BLaER1 treated with 17β-estradiol and CSF1 and Interleukin-3, amounts not matched to agents 10 nM and 100 nM (cell line): ENCODE measurements around the gene DYNLRB1.

ENCODE experiments used
- H3K27ac ChIP-seq, 11 experiments: shearing (Covaris generic); formaldehyde crosslinking; 2 replicates each; pipeline ENCODE4 v1.8.1; 2022
- H3K27me3 ChIP-seq, 11 experiments: shearing (Covaris generic); formaldehyde crosslinking; 2 replicates each; pipeline ENCODE4 v1.8.1; 2022
- H3K36me3 ChIP-seq, 11 experiments: shearing (Covaris generic); formaldehyde crosslinking; 2 replicates each; pipeline ENCODE4 v1.8.1; 2022
- H3K4me1 ChIP-seq, 10 experiments: shearing (Covaris generic); formaldehyde crosslinking; 2 replicates each; pipeline ENCODE4 v1.8.1; 2022
- H3K4me2 ChIP-seq, 11 experiments: shearing (Covaris generic); formaldehyde crosslinking; 2 replicates each; pipeline ENCODE4 v1.8.1; 2022
- H3K4me3 ChIP-seq, 10 experiments: shearing (Covaris generic); formaldehyde crosslinking; 2 replicates each; pipeline ENCODE4 v1.8.1; 2022
- H3K9ac ChIP-seq, 11 experiments: shearing (Covaris generic); formaldehyde crosslinking; 2 replicates each; pipeline ENCODE4 v1.8.1; 2022
- H3K9me3 ChIP-seq, 11 experiments: shearing (Covaris generic); formaldehyde crosslinking; replicated peaks in 1 of 11; 2 replicates each; pipeline ENCODE4 v1.8.1; 2022
- H4K20me1 ChIP-seq, 11 experiments: shearing (Covaris generic); formaldehyde crosslinking; 2 replicates each; pipeline ENCODE4 v1.8.1; 2022
- Cebpa-rat ChIP-seq, 11 experiments: shearing (Covaris generic); IDR thresholded peaks; 2 replicates each; pipeline ENCODE4 v1.8.1; 2022

DYNLRB1 gene

GRCh38 chr20:34535301-34535840 lies 19.1 kb downstream of the DYNLRB1 start:
- Histone ChIP-seq H3K27me3 (no peaks in the 10 kb centered on the region), H3K4me2 (no peak overlapping the region), H4K20me1 (peaks cover 3 to 98% (median 58%) of the 10 kb centered on the region in 11 experiments; a peak in 19 of 22 replicates), H3K36me3 (peaks cover 90 to 100% (median 97%) of the 10 kb centered on the region in 11 experiments), H3K9me3 (no peaks in the 10 kb centered on the region), H3K4me1 (peaks cover 0 to 8% (median 0%) of the 10 kb centered on the region in 10 experiments; a peak in 1 of 20 replicates), H3K9ac (0 out of 22 replicates have a peak overlapping the region, but pooled peaks of 1 of the 11 experiments have one; percentile 11), H3K27ac (no peak overlapping the region), H3K4me3 (no peak overlapping the region)
- TF ChIP-seq Cebpa-rat (IDR thresholded peaks at IDR 0.05) = no peak

GRCh38 chr20:34535857-34536256 lies 19.6 kb downstream of the DYNLRB1 start:
- no peak overlapping the region for H3K27ac ChIP-seq
- H3K36me3 ChIP-seq = peaks cover 90 to 100% (median 97%) of the 10 kb centered on the region in 11 experiments
- no peak for TF ChIP-seq Cebpa-rat (IDR thresholded peaks at IDR 0.05)
- H3K27me3 ChIP-seq = no peaks in the 10 kb centered on the region
- H3K4me1 ChIP-seq = peaks cover 0 to 8% (median 0%) of the 10 kb centered on the region in 10 experiments; a peak in 1 of 20 replicates
- H4K20me1 ChIP-seq = peaks cover 3 to 96% (median 54%) of the 10 kb centered on the region in 11 experiments; a peak in 19 of 22 replicates
- no peak overlapping the region for H3K9ac ChIP-seq
- no peaks in the 10 kb centered on the region for H3K9me3 ChIP-seq
- H3K4me3 ChIP-seq = no peak overlapping the region
- no peak overlapping the region for H3K4me2 ChIP-seq

GRCh38 chr20:34536798-34537394 lies 20.7 kb downstream of the DYNLRB1 start:
- peaks cover 3 to 90% (median 45%) of the 10 kb centered on the region in 11 experiments; a peak in 19 of 22 replicates for H4K20me1 ChIP-seq

GRCh38 chr20:34537651-34538050 lies 21.4 kb downstream of the DYNLRB1 start:
- TF ChIP-seq Cebpa-rat (IDR thresholded peaks at IDR 0.05) = no peak
- Histone ChIP-seq H3K4me1 (peaks cover 0 to 13% (median 2%) of the 10 kb centered on the region in 10 experiments; a peak in 4 of 20 replicates), H3K9ac (no peak overlapping the region), H4K20me1 (peaks cover 3 to 82% (median 40%) of the 10 kb centered on the region in 11 experiments; a peak in 18 of 22 replicates), H3K9me3 (no peaks in the 10 kb centered on the region), H3K27ac (no peak overlapping the region), H3K4me2 (no peak overlapping the region), H3K27me3 (no peaks in the 10 kb centered on the region), H3K4me3 (no peak overlapping the region), H3K36me3 (peaks cover 89 to 100% (median 94%) of the 10 kb centered on the region in 11 experiments)

More at GRCh38 chr20:34536798-34537394, 20.7 kb downstream of the DYNLRB1 start:
- H3K27ac ChIP-seq = no peak overlapping the region
- H3K9ac ChIP-seq = no peak overlapping the region
- no peaks in the 10 kb centered on the region for H3K27me3 ChIP-seq
- no peak overlapping the region for H3K4me3 ChIP-seq
- no peak for TF ChIP-seq Cebpa-rat (IDR thresholded peaks at IDR 0.05)
- H3K36me3 ChIP-seq = peaks cover 89 to 100% (median 97%) of the 10 kb centered on the region in 11 experiments
- no peak overlapping the region for H3K4me2 ChIP-seq
- H3K4me1 ChIP-seq = peaks cover 0 to 13% (median 2%) of the 10 kb centered on the region in 10 experiments; a peak in 4 of 20 replicates
- no peaks in the 10 kb centered on the region for H3K9me3 ChIP-seq

GRCh38 chr20:34538671-34539123 lies 22.5 kb downstream of the DYNLRB1 start:
- Histone ChIP-seq H3K9ac (no peak overlapping the region), H3K36me3 (peaks cover 79 to 92% (median 84%) of the 10 kb centered on the region in 11 experiments), H3K4me3 (no peak overlapping the region), H3K4me2 (no peak overlapping the region), H3K27ac (no peak overlapping the region), H3K27me3 (no peaks in the 10 kb centered on the region), H3K4me1 (peaks cover 0 to 15% (median 2%) of the 10 kb centered on the region in 10 experiments; a peak in 6 of 20 replicates), H4K20me1 (peaks cover 3 to 72% (median 33%) of the 10 kb centered on the region in 11 experiments; a peak in 15 of 22 replicates), H3K9me3 (no peaks in the 10 kb centered on the region)
- TF ChIP-seq Cebpa-rat (IDR thresholded peaks at IDR 0.05) = no peak

GRCh38 chr20:34539756-34540155 lies 23.5 kb downstream of the DYNLRB1 start:
- H3K4me2 ChIP-seq = no peak overlapping the region
- no peak overlapping the region for H3K4me3 ChIP-seq
- peaks cover 69 to 81% (median 73%) of the 10 kb centered on the region in 11 experiments for H3K36me3 ChIP-seq
- H4K20me1 ChIP-seq = peaks cover 0 to 61% (median 27%) of the 10 kb centered on the region in 11 experiments; a peak in 13 of 22 replicates
- H3K27ac ChIP-seq = no peak overlapping the region
- no peak overlapping the region for H3K9ac ChIP-seq
- H3K4me1 ChIP-seq = peaks cover 0 to 16% (median 3%) of the 10 kb centered on the region in 10 experiments; a peak in 7 of 20 replicates
- H3K9me3 ChIP-seq = no peaks in the 10 kb centered on the region
- TF ChIP-seq Cebpa-rat (IDR thresholded peaks at IDR 0.05) = no peak
- no peaks in the 10 kb centered on the region for H3K27me3 ChIP-seq

GRCh38 chr20:34540596-34541263 lies 24.5 kb downstream of the DYNLRB1 start:
- Histone ChIP-seq H3K9me3 (no peaks in the 10 kb centered on the region), H3K36me3 (peaks cover 59 to 71% (median 64%) of the 10 kb centered on the region in 11 experiments), H3K4me3 (no peak overlapping the region), H3K27ac (no peak overlapping the region), H3K9ac (no peak overlapping the region; a peak in 1 of 22 replicates), H3K27me3 (no peaks in the 10 kb centered on the region), H3K4me1 (peaks cover 0 to 16% (median 3%) of the 10 kb centered on the region in 10 experiments; a peak in 7 of 20 replicates), H4K20me1 (peaks cover 0 to 51% (median 20%) of the 10 kb centered on the region in 11 experiments; a peak in 12 of 22 replicates), H3K4me2 (no peak overlapping the region; a peak in 1 of 22 replicates)
- TF ChIP-seq Cebpa-rat (IDR thresholded peaks at IDR 0.05) = no peak

- peaks cover 52 to 65% (median 57%) of the 10 kb centered on the region in 11 experiments for H3K36me3 ChIP-seq
- peak overlapping the region in 1 of 11 experiments; percentile 4; a peak in 1 of 22 replicates for H3K4me2 ChIP-seq
- H3K9ac ChIP-seq = peak overlapping the region in 1 of 11 experiments; percentile 33; a peak in 1 of 22 replicates
- H4K20me1 ChIP-seq = peaks cover 0 to 46% (median 16%) of the 10 kb centered on the region in 11 experiments; a peak in 11 of 22 replicates
- peaks cover 0 to 16% (median 3%) of the 10 kb centered on the region in 10 experiments; a peak in 7 of 20 replicates for H3K4me1 ChIP-seq
- no peak overlapping the region for H3K27ac ChIP-seq
- H3K4me3 ChIP-seq = no peak overlapping the region
- no peaks in the 10 kb centered on the region for H3K27me3 ChIP-seq
- TF ChIP-seq Cebpa-rat (IDR thresholded peaks at IDR 0.05) = no peak
- no peaks in the 10 kb centered on the region for H3K9me3 ChIP-seq
Observed at GRCh38 chr20:34541264-34541901, 25.2 kb downstream of the DYNLRB1 start.
